MCF 10A (cell line): ENCODE measurements around the gene CUZD1. TPM values are rescaled to one million over a fixed set of nuclear protein-coding genes. Genes with fewer than 3 reads are reported as not detected.
A peak's percentile ranks its signal among the peaks of the same experiment; 100 is the strongest.

Source experiments
- BruUV-seq: library from RNA; stranded (reverse); fragments of 400-500 nt; replicated peaks from 2 replicates; lab custom pipeline; 2021; lab: Mats Ljungman, UMichigan
- CTCF ChIA-PET: fragments of 300-600 bp; sonication (Branson Sonifier 250); formaldehyde crosslinking; extraction: SDS; loops from one replicate; lab custom pipeline; 2021; ENCODE audit warnings: antibody characterized with exemption, inconsistent platforms; lab: Yijun Ruan, JAX
- POLR2A ChIA-PET: fragments of 300-600, 350-650 bp; sonication (Branson Sonifier 250); formaldehyde crosslinking; extraction: SDS; loops from one replicate; lab custom pipeline; 2020; ENCODE audit warnings: antibody characterized with exemption, inconsistent platforms; lab: Yijun Ruan, JAX
- DNase-seq: peaks from one replicate; pipeline ENCODE4 v3.0.0-alpha.2; 2018; ENCODE audit not compliant: unreplicated experiment
- H3K27ac Mint-ChIP-seq: one replicate; pipeline ENCODE4 v1.8.0; 2022; ENCODE audit warnings: mild to moderate bottlenecking, low read depth, mixed read lengths; ENCODE audit not compliant: unreplicated experiment
- H3K27me3 Mint-ChIP-seq: one replicate; pipeline ENCODE4 v1.8.0; 2022; ENCODE audit warnings: mixed read lengths; ENCODE audit not compliant: insufficient read depth, unreplicated experiment
- H3K36me3 Mint-ChIP-seq: one replicate; pipeline ENCODE4 v1.8.0; 2022; ENCODE audit warnings: mild to moderate bottlenecking, moderate library complexity, mixed read lengths; ENCODE audit not compliant: insufficient read depth, unreplicated experiment
- H3K4me1 Mint-ChIP-seq: one replicate; pipeline ENCODE4 v1.8.0; 2022; ENCODE audit warnings: mixed read lengths; ENCODE audit not compliant: insufficient read depth, unreplicated experiment
- H3K4me3 Mint-ChIP-seq: one replicate; pipeline ENCODE4 v1.8.0; 2022; ENCODE audit warnings: mild to moderate bottlenecking, moderate library complexity, mixed read lengths; ENCODE audit not compliant: unreplicated experiment
- H3K9me3 Mint-ChIP-seq: one replicate; pipeline ENCODE4 v1.8.0; 2022; ENCODE audit warnings: mixed read lengths; ENCODE audit not compliant: unreplicated experiment
- intact Hi-C: fragments of 100-400 bp; cut with micrococcal nuclease; formaldehyde crosslinking; loops from 2 replicates; pipeline ENCODE4 v1.14.1; 2022
- total RNA-seq: library from RNA; stranded (reverse); gene quantifications from 2 replicates; pipeline ENCODE4 v1.2.3, GENCODE V29; 2022
- TF ChIP-seq, protein P1 (sequence below): fragments of 200-600 bp; IDR thresholded peaks from one replicate; pipeline ENCODE4 v1.8.0; 2022; ENCODE audit warnings: antibody characterized with exemption, mild to moderate bottlenecking; ENCODE audit not compliant: unreplicated experiment

CUZD1 gene
- total RNA-seq, 1 experiment from 2014 or later = 1.1 TPM

GRCh38 chr10:122856902-122857301 lies 11.2 kb upstream of the CUZD1 start:
- peaks cover 40% of the 10 kb centered on the region for H3K4me1 Mint-ChIP-seq
- H3K27ac Mint-ChIP-seq = peak overlapping the region; percentile 0
- no TSS peak for BruUV-seq
- no peak overlapping the region for H3K4me3 Mint-ChIP-seq
- no peak for DNase-seq
- TF ChIP-seq, protein P1, sequence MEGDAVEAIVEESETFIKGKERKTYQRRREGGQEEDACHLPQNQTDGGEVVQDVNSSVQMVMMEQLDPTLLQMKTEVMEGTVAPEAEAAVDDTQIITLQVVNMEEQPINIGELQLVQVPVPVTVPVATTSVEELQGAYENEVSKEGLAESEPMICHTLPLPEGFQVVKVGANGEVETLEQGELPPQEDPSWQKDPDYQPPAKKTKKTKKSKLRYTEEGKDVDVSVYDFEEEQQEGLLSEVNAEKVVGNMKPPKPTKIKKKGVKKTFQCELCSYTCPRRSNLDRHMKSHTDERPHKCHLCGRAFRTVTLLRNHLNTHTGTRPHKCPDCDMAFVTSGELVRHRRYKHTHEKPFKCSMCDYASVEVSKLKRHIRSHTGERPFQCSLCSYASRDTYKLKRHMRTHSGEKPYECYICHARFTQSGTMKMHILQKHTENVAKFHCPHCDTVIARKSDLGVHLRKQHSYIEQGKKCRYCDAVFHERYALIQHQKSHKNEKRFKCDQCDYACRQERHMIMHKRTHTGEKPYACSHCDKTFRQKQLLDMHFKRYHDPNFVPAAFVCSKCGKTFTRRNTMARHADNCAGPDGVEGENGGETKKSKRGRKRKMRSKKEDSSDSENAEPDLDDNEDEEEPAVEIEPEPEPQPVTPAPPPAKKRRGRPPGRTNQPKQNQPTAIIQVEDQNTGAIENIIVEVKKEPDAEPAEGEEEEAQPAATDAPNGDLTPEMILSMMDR = no peak
- no peaks in the 10 kb centered on the region for H3K27me3 Mint-ChIP-seq
- POLR2A ChIA-PET = interaction anchor here (0.5 kb wide), 1 partner anchor 131 kb away, joined by 4 read pairs; no protein-coding TSS in a partner anchor
- peaks cover 9% of the 10 kb centered on the region for H3K36me3 Mint-ChIP-seq
- CTCF ChIA-PET = interaction anchor here (0.6 kb wide), 1 partner anchor 121 kb away, joined by 3 read pairs; no protein-coding TSS in a partner anchor
- intact Hi-C loops = no loop called here
- no peaks in the 10 kb centered on the region for H3K9me3 Mint-ChIP-seq

DNA sequence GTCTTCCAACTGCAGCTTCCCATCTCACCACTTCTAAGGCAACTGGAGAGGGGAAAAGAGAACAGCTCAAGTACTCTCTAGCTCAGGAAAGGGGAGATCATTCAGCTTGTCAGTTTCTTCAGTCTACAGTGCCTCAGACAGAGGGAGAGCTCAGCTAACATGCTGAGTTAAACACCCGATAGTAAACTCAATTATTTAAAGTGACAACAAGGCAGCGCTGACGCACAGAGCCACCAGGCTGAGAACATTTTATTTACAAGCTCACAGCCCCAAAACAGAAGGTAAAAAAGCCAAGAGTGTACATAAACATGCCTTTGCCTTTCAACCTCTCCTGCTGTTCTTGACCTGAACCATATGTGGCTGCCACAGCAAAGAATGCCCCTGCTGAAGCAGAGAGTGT lies 10.1 kb upstream of the CUZD1 start:
- Mint-ChIP-seq H3K4me1 (peaks cover 44% of the 10 kb centered on the region), H3K27ac (no peak overlapping the region), H3K9me3 (no peaks in the 10 kb centered on the region), H3K27me3 (no peaks in the 10 kb centered on the region), H3K36me3 (peaks cover 9% of the 10 kb centered on the region), H3K4me3 (no peak overlapping the region)
- CTCF ChIA-PET = no interaction called here
- BruUV-seq = no TSS peak
- DNase-seq = no peak
- POLR2A ChIA-PET = no interaction called here
- intact Hi-C loops = no loop called here
- TF ChIP-seq, protein P1 = no peak

DNA sequence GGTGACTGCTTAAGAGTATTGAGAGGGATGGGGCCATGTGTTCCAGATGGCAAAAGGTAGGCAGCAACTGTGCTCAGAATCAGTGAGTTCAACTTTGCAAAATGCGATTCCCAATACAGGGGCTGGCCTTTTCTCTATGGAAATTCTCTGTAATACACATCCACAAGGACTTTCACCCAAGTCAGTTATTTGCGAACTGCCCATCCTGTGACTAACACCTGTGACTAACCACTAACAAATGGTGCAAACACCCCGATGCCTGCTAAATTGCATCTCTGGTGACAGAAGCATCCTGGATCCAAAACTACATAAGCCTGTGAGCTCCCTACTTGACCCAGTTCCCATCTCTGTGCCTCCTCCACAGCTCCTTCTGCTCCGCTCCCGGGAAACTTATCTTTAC lies 9.0 kb upstream of the CUZD1 start:
- Mint-ChIP-seq H3K27ac (peak overlapping the region; percentile 31), H3K9me3 (no peaks in the 10 kb centered on the region), H3K36me3 (peaks cover 13% of the 10 kb centered on the region), H3K27me3 (no peaks in the 10 kb centered on the region), H3K4me1 (peaks cover 55% of the 10 kb centered on the region), H3K4me3 (no peak overlapping the region)
- ChIA-PET CTCF (no interaction called here), POLR2A (no interaction called here)
- TF ChIP-seq, protein P1 = no peak
- BruUV-seq = no TSS peak
- intact Hi-C loops = no loop called here
- peak; percentile 72 for DNase-seq

GRCh38 chr10:122853665-122854313 lies 8.1 kb upstream of the CUZD1 start:
- Mint-ChIP-seq H3K27me3 (no peaks in the 10 kb centered on the region), H3K4me3 (no peak overlapping the region), H3K4me1 (peaks cover 61% of the 10 kb centered on the region), H3K9me3 (no peaks in the 10 kb centered on the region), H3K27ac (peak overlapping the region; percentile 29), H3K36me3 (peaks cover 15% of the 10 kb centered on the region)
- TF ChIP-seq, protein P1 = no peak
- CTCF ChIA-PET = interaction anchor here (0.6 kb wide), 1 partner anchor 564 kb away, joined by 3 read pairs; no protein-coding TSS in a partner anchor
- no peak for DNase-seq
- intact Hi-C loops = no loop called here
- no TSS peak for BruUV-seq
- POLR2A ChIA-PET = no interaction called here
